ENCODE measurements around the gene TNFRSF13B.

Gene TNFRSF13B

GRCh38 chr17:16936536-16937310 is 35.2 kb downstream of the TNFRSF13B start:
- DNase-seq: no peak

GRCh38 chr17:16935786-16936185 is 36.1 kb downstream of the TNFRSF13B start:
- no peak for DNase-seq

GRCh38 chr17:16935241-16935663 is 36.7 kb downstream of the TNFRSF13B start:
- no peak for DNase-seq

GRCh38 chr17:16934836-16935235 is 37.1 kb downstream of the TNFRSF13B start:
- no peak for DNase-seq

- no peak for DNase-seq
Observed at GRCh38 chr17:16934133-16934795, 37.7 kb downstream of the TNFRSF13B start.

GRCh38 chr17:16933317-16934132 is 38.4 kb downstream of the TNFRSF13B start:
- no peak for DNase-seq

GRCh38 chr17:16932611-16933010 is 39.3 kb downstream of the TNFRSF13B start:
- no peak for DNase-seq

GRCh38 chr17:16932156-16932555 is 39.8 kb downstream of the TNFRSF13B start:
- DNase-seq: no peak

- DNase-seq: no peak
Observed at GRCh38 chr17:16931318-16932060, 40.4 kb downstream of the TNFRSF13B start.

GRCh38 chr17:16930571-16931317 is 41.2 kb downstream of the TNFRSF13B start:
- DNase-seq: no peak

GRCh38 chr17:16929757-16930520 is 42.0 kb downstream of the TNFRSF13B start:
- DNase-seq: no peak

GRCh38 chr17:16929035-16929680 is 42.8 kb downstream of the TNFRSF13B start:
- DNase-seq: no peak

- no peak for DNase-seq
Observed at GRCh38 chr17:16928406-16929034, 43.4 kb downstream of the TNFRSF13B start.

GRCh38 chr17:16927641-16928321 is 44.1 kb downstream of the TNFRSF13B start:
- DNase-seq: no peak

GRCh38 chr17:16926571-16927451 is 45.1 kb downstream of the TNFRSF13B start:
- DNase-seq: peak; percentile 30

GRCh38 chr17:16926061-16926511 is 45.8 kb downstream of the TNFRSF13B start:
- no peak for DNase-seq

- no peak for DNase-seq
Observed at GRCh38 chr17:16925461-16926060, 46.4 kb downstream of the TNFRSF13B start.
